HG02973 (cell line): ENCODE measurements around the gene RNF17.

Source experiments
- ATAC-seq: cut with Tn5 transposase; IDR thresholded peaks from one replicate; pipeline ENCODE4 v1.9.1; 2021; ENCODE audit warnings: moderate library complexity; ENCODE audit not compliant: unreplicated experiment

RNF17 gene

GRCh38 chr13:24851546-24851945 is 87.6 kb downstream of the RNF17 start:
- ATAC-seq, result no peak

GRCh38 chr13:24854311-24854710 is 90.3 kb downstream of the RNF17 start:
- no peak for ATAC-seq

DNA sequence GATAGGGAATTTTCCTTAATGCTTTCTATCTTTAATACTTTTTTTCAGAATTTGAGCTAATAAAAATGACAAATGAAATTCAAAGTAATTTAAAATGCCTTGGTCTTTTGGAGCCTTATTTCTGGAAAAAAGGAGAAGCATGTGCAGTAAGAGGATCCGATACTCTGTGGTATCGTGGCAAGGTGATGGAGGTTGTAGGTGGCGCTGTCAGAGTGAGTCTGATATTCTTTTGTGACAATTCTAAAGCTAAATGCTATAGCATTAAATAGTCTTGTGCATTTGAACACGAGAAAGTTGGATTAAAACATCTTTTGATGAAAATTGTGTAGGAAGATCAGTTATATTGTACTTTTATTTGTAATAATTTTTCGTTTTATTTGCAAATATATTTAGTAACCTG is 95.0 kb downstream of the RNF17 start:
- ATAC-seq, result no peak

DNA sequence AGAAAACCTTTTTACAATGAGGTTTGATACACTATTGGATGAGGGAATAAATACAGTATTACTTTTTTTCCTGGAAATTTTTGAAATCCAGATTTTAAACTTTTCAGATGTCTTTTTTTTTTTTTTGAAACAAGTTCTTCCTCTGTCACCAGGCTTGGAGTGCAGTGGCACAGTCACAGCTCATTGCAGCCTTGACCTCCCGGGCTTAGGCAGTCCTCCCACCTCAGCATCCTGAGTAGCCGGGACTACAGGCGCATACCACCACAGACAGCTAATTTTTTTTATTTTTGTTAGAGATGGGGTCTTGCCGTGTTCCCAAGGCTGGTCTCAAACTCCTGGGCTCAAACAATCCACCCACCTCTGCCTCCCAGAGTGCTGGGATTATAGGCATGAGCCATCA is 96.8 kb downstream of the RNF17 start:
- ATAC-seq, result no peak

DNA sequence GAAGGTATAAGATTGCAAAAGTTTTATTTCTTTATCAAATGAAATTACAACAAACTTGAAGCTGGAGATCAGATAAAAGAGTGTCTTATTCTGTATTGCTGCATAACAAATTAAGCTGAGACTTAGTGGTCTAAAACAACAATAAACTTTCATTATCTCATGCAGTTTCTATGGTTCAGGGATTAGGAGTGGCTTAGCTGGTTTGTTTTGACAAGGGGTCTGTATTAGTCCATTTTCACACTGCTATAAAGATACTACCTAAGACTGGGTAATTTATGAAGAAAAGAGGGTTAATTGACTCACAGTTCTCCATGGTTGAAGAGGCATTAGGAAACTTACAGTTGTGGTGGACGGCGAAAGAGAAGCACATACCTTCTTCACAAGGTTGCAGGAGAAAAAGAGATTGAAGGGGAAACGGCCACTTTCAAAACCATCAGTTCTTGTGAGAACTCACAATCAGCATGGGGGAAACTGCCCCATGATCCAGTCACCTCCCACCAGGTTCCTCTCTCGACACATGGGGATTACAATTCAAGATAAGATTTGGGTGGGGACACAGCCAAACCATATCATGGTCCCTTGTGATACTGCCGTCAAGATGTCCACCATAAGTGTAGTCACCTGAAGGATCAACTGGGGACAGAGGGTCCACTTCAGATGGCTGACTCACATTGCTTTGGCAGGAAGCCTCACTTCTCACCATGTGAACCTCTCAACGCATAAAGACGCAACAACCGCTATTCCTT is 97.8 kb downstream of the RNF17 start:
- no peak for ATAC-seq

- no peak for ATAC-seq
Observed at GRCh38 chr13:24863748-24864540, 100.0 kb downstream of the RNF17 start.

DNA sequence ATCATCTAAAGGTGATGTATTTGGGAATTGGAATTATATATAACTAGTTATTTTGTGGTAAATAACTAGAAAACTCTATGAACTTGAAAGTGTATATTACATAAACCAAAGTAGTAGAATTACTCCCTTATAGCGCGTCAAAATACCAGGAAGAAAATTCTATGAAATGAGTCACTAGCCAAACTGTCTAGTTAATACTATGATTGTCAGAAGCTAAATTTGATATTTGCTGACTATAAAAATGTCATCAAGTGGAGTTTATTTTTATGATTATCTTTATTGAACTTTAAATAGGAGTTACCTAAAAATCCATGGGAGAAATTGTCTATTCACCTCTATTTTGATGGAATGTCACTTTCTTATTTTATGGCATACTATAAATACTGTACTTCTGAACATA is 100.6 kb downstream of the RNF17 start:
- ATAC-seq, result no peak

GRCh38 chr13:24865163-24865953 is 101.4 kb downstream of the RNF17 start:
- no peak for ATAC-seq

GRCh38 chr13:24866488-24866887 is 102.5 kb downstream of the RNF17 start:
- no peak for ATAC-seq

GRCh38 chr13:24868874-24869273 is 104.9 kb downstream of the RNF17 start:
- ATAC-seq, result no peak

DNA sequence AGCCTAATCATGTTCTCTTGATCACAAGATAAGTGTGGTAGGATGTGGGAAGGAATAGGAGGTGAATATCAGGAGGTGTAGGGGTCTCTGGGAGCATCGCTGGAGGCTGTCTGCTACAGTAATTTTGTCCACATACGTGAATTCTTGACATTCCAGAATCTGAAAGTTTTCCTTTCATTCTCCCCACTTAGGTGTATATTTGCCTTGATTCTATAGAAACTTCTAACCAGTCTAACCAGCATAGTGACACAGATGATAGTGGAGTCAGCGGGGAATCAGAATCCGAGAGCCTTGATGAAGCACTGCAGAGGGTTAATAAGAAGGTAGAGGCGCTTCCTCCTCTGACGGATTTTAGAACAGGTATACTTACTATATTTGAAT is 106.4 kb downstream of the RNF17 start:
- no peak for ATAC-seq

- ATAC-seq, result no peak
Observed at GRCh38 chr13:24875566-24875965, 111.6 kb downstream of the RNF17 start.

- ATAC-seq, result no peak
Observed at GRCh38 chr13:24877531-24877930, 113.6 kb downstream of the RNF17 start.

DNA sequence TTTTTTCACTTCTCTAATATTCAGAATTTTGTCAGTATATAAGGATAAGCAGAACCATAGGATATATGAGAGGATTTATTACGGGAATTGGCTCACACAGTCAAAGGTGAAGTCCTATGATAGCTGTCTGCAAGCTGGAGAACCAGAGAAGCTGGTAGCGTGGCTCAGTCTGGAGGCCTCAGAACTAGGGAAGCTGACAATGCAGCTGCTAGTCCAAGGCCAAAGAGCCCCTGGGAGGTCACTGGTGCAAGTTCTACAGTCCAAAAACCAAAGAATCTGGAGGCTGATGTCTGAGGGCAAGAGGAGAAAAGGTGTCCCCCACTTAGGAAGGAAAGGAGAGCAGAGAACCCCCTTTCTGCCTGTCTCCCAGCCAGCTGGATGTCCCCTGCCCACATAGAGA is 114.4 kb downstream of the RNF17 start:
- no peak for ATAC-seq

- no peak for ATAC-seq
Observed at GRCh38 chr13:24882665-24883064, 118.7 kb downstream of the RNF17 start.

DNA sequence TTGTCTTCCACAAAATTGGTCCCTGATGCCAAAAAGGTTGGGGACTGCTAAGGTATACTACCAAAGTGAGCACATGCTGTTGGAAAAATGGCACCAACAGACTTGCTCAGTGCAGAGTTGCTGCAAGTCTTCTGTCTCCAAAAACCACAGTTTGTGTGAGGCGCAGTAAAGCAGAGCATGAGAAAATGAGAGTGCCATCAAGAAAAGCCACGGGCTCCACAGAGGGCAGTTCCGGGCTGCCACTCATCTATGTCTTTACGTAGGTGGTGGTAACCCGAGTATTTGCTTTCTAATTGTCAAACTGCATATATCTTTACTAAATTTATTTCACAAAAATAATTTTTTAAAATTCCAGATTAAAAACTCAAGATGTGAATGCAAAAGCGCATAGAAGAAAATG is 123.8 kb downstream of the RNF17 start:
- ATAC-seq, result no peak

GRCh38 chr13:24888291-24888931 is 124.4 kb downstream of the RNF17 start:
- no peak for ATAC-seq

DNA sequence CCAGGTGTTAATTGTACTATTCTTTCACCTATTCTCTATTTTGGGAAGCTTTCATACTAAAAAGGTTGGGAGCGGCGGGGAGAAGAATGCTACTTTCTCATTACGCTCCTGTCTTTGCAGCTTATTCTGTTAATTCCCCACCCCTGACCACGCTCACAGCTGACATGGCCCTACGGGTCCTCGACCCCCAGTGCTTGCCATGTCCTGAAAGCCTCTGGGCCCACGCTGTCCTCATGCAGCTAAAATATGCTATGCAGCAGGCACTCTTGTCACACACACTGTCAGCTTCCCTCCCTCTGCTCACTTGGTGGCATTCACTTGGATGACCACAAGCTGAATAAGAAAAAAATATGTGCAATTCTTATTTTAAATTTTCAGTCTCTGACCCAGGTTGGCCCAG is 126.3 kb downstream of the RNF17 start:
- ATAC-seq, result no peak

DNA sequence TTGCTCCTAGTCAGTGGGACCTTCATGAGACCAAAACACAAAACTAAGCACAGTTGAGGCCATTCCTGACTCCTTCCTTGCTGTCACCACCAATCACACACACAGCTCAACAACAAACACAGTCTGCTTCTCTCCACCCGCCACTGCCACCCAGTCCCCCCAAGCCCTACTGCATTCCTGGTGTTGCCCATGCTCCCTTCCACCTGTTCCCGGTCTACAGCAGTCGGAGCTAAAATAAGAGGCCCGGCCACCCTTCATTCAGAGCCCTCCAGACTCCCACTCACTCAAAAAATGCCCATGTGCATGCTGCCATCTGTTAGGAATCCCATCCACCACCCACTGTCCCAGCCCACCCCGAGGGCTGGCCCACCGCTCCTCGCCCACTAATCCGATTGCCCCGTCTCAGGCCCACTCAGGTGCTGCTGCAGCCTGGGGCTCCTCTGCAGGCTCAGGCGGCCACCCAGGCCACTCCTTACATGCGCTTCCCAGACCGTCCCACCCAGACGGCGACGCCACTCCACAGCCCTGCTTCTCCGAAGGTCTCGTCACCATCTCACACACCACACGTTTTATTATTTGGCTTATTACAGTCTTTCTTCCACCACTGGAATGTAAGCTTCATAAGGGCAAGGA is 127.6 kb downstream of the RNF17 start:
- no peak for ATAC-seq

- no peak for ATAC-seq
Observed at GRCh38 chr13:24892829-24893228, 128.9 kb downstream of the RNF17 start.

GRCh38 chr13:24893863-24894262 is 129.9 kb downstream of the RNF17 start:
- ATAC-seq, result no peak
